Measurements from ENCODE around the gene KLHL22.
A peak's percentile ranks its signal among the peaks of the same experiment; 100 is the strongest.
"Not testable (repeated sequence)": the region's sequence is repeated elsewhere in the genome, so short reads cannot be mapped to it uniquely, and the experiment has no call there.

The KLHL22 gene

DNA sequence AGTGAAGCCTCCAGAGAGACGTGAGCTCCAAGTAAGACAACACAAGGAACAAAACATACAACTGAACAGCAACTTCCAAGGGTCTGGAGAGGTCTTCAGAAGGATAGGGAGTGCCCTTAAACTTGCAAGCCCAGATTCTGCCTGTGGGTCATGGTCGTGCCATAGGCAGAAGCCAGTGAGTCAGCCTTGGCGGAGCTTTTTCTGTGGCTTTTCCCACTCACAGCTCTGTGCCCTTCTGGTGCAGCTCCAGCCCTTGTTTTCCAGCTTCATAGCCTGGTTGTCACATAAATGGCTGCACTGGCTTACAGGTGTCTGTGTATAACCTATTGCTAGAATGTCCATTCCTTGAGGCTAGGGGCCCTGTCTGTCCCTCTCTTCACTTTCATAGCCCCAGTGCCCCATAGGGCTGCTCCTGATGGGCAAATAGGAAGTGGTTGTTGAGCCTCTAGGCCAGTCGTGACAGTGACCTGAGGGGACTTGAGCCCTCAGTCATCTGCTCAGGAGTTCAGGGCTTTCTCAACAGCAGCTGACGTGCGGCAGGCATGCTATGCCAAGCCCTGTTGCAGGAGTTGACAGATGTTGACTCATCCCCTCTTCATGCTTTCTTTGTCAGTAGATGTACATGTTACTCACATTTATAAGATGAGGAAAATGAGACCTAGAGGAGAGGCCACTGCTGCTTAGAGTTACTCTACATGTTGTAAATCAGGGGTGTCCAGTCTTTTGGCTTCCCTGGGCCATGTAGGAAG lies 19.2 kb upstream of the KLHL22 start:
- Histone ChIP-seq H4K20me1 (peaks cover 100% of the 10 kb centered on the region), H3K27ac (no peak overlapping the region), H3K4me3 (no peak overlapping the region), H3K36me3 (peaks cover 92% of the 10 kb centered on the region), H3K9me3 (no peaks in the 10 kb centered on the region), H3K27me3 (no peaks in the 10 kb centered on the region), H3K4me1 (peaks cover 33% of the 10 kb centered on the region), H3K9ac (no peak overlapping the region), H3K4me2 (no peak overlapping the region)
- no peak for TF ChIP-seq Cebpa-rat (IDR thresholded peaks at IDR 0.05)

- H3K27ac ChIP-seq, result no peak overlapping the region
- peaks cover 41% of the 10 kb centered on the region for H3K4me1 ChIP-seq
- H4K20me1 ChIP-seq, result peaks cover 91% of the 10 kb centered on the region
- peak overlapping the region; percentile 100; the same call in 1 of the 2 replicates for H3K4me2 ChIP-seq
- no peaks in the 10 kb centered on the region for H3K9me3 ChIP-seq
- H3K4me3 ChIP-seq, result no peak overlapping the region
- H3K9ac ChIP-seq, result no peak overlapping the region
- H3K27me3 ChIP-seq, result no peaks in the 10 kb centered on the region
- peaks cover 61% of the 10 kb centered on the region for H3K36me3 ChIP-seq
- no peak for TF ChIP-seq Cebpa-rat (IDR thresholded peaks at IDR 0.05)
Observed at GRCh38 chr22:20511578-20512229, 16.1 kb upstream of the KLHL22 start.

GRCh38 chr22:20510811-20511577 lies 15.4 kb upstream of the KLHL22 start:
- Histone ChIP-seq H3K9me3 (no peaks in the 10 kb centered on the region), H3K27ac (no peak overlapping the region), H3K27me3 (no peaks in the 10 kb centered on the region), H3K4me1 (peaks cover 44% of the 10 kb centered on the region), H3K9ac (no peak overlapping the region), H3K36me3 (peaks cover 56% of the 10 kb centered on the region), H4K20me1 (peaks cover 84% of the 10 kb centered on the region), H3K4me2 (peak overlapping the region; percentile 100), H3K4me3 (no peak overlapping the region)
- no peak for TF ChIP-seq Cebpa-rat (IDR thresholded peaks at IDR 0.05)

GRCh38 chr22:20509344-20510047 lies 13.9 kb upstream of the KLHL22 start:
- TF ChIP-seq Cebpa-rat (IDR thresholded peaks at IDR 0.05), result peak; percentile 82
- H3K27ac ChIP-seq, result peak overlapping the region; percentile 96

DNA sequence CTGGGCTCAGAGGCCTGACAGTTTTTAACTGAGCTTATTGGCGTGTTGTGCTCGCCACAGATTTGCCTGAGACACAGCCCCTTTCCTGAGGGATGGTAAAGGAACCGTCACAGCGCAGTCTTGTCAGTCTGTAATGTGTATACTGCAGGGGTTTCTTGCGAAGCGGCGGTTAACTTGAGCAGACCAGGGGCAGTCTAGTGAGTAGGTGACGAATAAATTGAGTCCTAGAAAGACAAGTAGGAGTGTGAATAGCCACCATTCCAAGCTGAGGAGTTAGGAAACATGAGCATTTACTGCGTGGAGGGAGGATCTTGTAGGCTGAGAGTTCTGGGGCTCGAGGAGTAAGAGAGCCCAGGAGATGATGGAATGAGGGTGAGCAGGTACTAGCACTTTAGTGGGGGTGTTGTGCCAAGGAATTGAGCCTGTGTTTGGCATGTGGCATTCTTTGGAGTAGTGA lies 13.2 kb upstream of the KLHL22 start:
- Histone ChIP-seq H3K4me3 (peak overlapping the region; percentile 98), H3K36me3 (peaks cover 36% of the 10 kb centered on the region), H3K4me1 (peaks cover 44% of the 10 kb centered on the region), H3K27me3 (no peaks in the 10 kb centered on the region), H3K4me2 (peak overlapping the region; percentile 100), H4K20me1 (peaks cover 62% of the 10 kb centered on the region), H3K9ac (peak overlapping the region; percentile 98), H3K27ac (peak overlapping the region; percentile 96), H3K9me3 (no peaks in the 10 kb centered on the region)
- TF ChIP-seq Cebpa-rat (IDR thresholded peaks at IDR 0.05), result no peak

More at GRCh38 chr22:20509344-20510047, 13.9 kb upstream of the KLHL22 start:
- H3K36me3 ChIP-seq, result peaks cover 43% of the 10 kb centered on the region
- H3K4me1 ChIP-seq, result peaks cover 44% of the 10 kb centered on the region
- peak overlapping the region; percentile 98 for H3K4me3 ChIP-seq
- peak overlapping the region; percentile 98 for H3K9ac ChIP-seq
- peaks cover 69% of the 10 kb centered on the region for H4K20me1 ChIP-seq
- peak overlapping the region; percentile 100 for H3K4me2 ChIP-seq
- no peaks in the 10 kb centered on the region for H3K9me3 ChIP-seq
- no peaks in the 10 kb centered on the region for H3K27me3 ChIP-seq

DNA sequence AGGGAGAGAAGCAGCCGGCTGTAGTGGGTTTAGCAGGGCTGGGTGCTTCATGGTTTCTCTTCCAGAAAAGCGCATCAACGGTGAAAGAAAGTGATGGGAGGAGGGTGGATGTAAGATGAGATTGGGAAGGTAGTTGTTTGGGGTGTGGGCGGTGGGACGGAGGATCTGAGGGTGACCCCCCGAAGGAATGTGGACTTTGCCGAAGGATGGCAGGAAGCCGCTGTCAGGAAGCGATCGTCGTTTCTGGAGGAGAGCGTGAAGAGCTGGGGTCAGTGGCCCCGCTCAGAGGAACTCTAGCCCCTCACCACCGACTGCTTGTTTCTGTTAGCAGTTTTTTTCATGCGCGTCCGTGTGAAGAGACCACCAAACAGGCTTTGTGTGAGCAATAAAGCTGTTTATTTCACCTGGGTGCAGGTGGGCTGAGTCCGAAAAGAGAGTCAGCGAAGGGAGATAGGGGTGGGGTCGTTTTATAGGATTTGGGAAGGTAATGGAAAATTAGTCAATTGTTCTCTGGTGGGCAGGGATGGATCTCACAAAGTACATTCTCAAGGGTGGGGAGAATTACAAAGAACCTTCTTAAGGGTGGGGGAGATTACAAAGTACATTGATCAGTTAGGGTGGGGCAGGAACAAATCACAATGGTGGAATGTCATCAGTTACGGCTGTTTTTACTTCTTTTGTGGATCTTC lies 12.6 kb upstream of the KLHL22 start:
- H3K27ac ChIP-seq, result peak overlapping the region; percentile 96

DNA sequence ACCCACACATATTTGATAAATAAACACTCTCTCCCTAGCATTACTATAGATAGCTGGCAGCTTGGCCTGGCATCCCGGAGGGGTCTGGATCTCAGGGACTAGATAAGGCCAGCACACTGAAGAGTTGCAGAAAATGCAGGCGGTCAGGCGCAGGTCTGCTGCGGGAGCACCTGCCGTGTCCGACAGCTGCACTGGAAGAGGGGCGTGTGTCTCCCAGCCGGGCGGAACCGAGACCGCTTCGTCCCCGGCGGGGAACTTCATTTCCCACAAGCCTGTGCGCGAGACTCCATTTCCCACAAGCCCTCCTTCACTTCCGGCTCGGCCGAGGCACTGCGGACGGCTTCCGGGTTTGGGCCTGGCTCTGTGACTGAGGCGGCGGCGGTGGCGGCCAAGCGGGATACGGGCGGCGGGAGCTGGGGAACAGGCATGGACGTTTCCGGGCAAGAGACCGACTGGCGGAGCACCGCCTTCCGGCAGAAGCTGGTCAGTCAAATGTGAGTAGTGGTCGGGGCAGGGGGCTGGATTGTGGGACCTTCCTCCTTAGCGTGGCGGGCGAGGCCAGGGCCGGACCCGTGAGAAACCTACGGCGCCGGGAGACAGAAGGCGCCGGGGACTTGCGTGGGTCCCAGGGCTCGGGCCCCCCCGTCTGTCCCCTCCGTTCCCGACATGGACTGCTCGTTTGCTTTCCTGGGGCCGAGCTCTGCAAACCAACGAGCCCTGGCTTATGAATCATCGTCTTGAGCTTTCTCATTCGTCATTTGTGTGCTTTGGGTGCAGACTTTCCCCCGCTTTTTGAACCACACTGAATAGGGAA lies 11.9 kb upstream of the KLHL22 start, which contains the start of gene MED15:
MED15 (plus strand) TSS at position 358 of the 814 bp plus-strand sequence; CDS start at position 427, 69 bp downstream.
- Histone ChIP-seq H3K9ac (peak within 1 kb of the TSS; percentile 98), H3K4me3 (peak within 1 kb of the TSS; percentile 98), H3K4me2 (peak within 1 kb of the TSS; percentile 100), H3K9me3 (no peaks in the 10 kb centered on the region), H3K36me3 (peaks cover 23% of the 10 kb centered on the region), H3K27ac (peak within 1 kb of the TSS; percentile 96), H4K20me1 (peaks cover 49% of the 10 kb centered on the region), H3K4me1 (peaks cover 44% of the 10 kb centered on the region), H3K27me3 (no peaks in the 10 kb centered on the region)
- no peak for TF ChIP-seq Cebpa-rat (IDR thresholded peaks at IDR 0.05)

More for the DNA sequence above, 12.6 kb upstream of the KLHL22 start:
- Histone ChIP-seq H3K9ac (peak overlapping the region; percentile 98), H3K36me3 (peaks cover 30% of the 10 kb centered on the region), H3K4me1 (peaks cover 44% of the 10 kb centered on the region), H3K4me3 (peak overlapping the region; percentile 98), H3K4me2 (peak overlapping the region; percentile 100), H4K20me1 (peaks cover 56% of the 10 kb centered on the region)
- H3K27me3 ChIP-seq, H3K9me3 ChIP-seq: not testable (repeated sequence)

Measured in BLaER1 (cell line).